Measurements from ENCODE around the gene HEG1. TPM values are rescaled to one million over a fixed set of nuclear protein-coding genes. Genes with fewer than 3 reads are reported as not detected.
"Not testable (repeated sequence)": the region's sequence is repeated elsewhere in the genome, so short reads cannot be mapped to it uniquely, and the experiment has no call there.

Gene HEG1
- total RNA-seq (42.1 TPM), polyA plus RNA-seq (32.9 TPM)

GRCh38 chr3:125055913-125056745 is at the start of gene HEG1:
HEG1 (minus strand) TSS chr3:125055997; CDS start chr3:125055890, 107 bp downstream.
- DNase-seq (ENCODE audit: extremely low spot score), result no peak
- Histone ChIP-seq H3K4me3 (ENCODE audit: low read depth, low read length) (peak within 1 kb of the TSS; percentile 92), H3K27ac (ENCODE audit: low read depth) (peak within 1 kb of the TSS; percentile 86), H3K4me1 (ENCODE audit: insufficient read depth) (peaks cover 4% of the 10 kb centered on the region), H3K36me3 (ENCODE audit: insufficient read depth) (no peaks in the 10 kb centered on the region)
- 2% methylated on average over 67 of the region's 67 CpGs for WGBS

- H3K4me1 ChIP-seq (ENCODE audit: insufficient read depth), result no peaks in the 10 kb centered on the region
- H3K4me3 ChIP-seq (ENCODE audit: low read depth, low read length), result no peak overlapping the region
- no peaks in the 10 kb centered on the region for H3K36me3 ChIP-seq (ENCODE audit: insufficient read depth)
- WGBS, result 69% methylated on average over 1 of the region's 1 CpG
- no peak overlapping the region for H3K27ac ChIP-seq (ENCODE audit: low read depth)
- no peak for DNase-seq (ENCODE audit: extremely low spot score)
Measured at GRCh38 chr3:125105116-125105515, 49.3 kb upstream of the HEG1 start.

DNA sequence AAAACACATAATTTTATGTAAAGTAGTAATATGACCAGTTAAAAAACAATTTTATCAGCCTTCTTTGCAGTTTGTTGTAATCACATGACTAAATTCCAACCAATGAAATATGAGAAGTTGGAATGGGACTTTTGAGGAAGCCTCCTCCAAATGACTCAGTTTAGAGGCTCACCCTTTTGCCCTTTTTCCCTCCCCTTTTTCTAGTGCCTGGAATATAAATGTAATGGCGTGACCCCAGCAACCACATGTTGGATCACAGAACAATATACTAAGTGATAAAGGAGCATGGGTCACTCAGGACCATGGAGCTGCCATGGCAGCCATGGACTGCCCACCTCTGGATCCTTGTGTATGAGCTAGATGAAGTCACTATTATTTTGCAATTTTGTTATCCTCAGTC is 48.8 kb upstream of the HEG1 start:
- H3K36me3 ChIP-seq (ENCODE audit: insufficient read depth), result no peaks in the 10 kb centered on the region
- H3K27ac ChIP-seq (ENCODE audit: low read depth), result no peak overlapping the region
- H3K4me3 ChIP-seq (ENCODE audit: low read depth, low read length), result no peak overlapping the region
- WGBS, result 98% methylated on average over 1 of the region's 1 CpG
- H3K4me1 ChIP-seq (ENCODE audit: insufficient read depth), result no peaks in the 10 kb centered on the region
- DNase-seq (ENCODE audit: extremely low spot score), result no peak

GRCh38 chr3:125103406-125103805 is 47.6 kb upstream of the HEG1 start:
- no peak overlapping the region for H3K27ac ChIP-seq (ENCODE audit: low read depth)
- WGBS, result 100% methylated on average over 1 of the region's 1 CpG
- no peaks in the 10 kb centered on the region for H3K36me3 ChIP-seq (ENCODE audit: insufficient read depth)
- H3K4me1 ChIP-seq (ENCODE audit: insufficient read depth), result no peaks in the 10 kb centered on the region
- no peak for DNase-seq (ENCODE audit: extremely low spot score)
- H3K4me3 ChIP-seq (ENCODE audit: low read depth, low read length), result no peak overlapping the region

- H3K4me1 ChIP-seq (ENCODE audit: insufficient read depth), result no peaks in the 10 kb centered on the region
- 72% methylated on average over 6 of the region's 6 CpGs for WGBS
- no peak for DNase-seq (ENCODE audit: extremely low spot score)
- no peaks in the 10 kb centered on the region for H3K36me3 ChIP-seq (ENCODE audit: insufficient read depth)
- no peak overlapping the region for H3K27ac ChIP-seq (ENCODE audit: low read depth)
- H3K4me3 ChIP-seq (ENCODE audit: low read depth, low read length), result no peak overlapping the region
Measured at GRCh38 chr3:125102470-125102869, 46.7 kb upstream of the HEG1 start.

- DNase-seq (ENCODE audit: extremely low spot score), result no peak
- 92% methylated on average over 4 of the region's 4 CpGs for WGBS
- Histone ChIP-seq H3K27ac (ENCODE audit: low read depth) (no peak overlapping the region), H3K36me3 (ENCODE audit: insufficient read depth) (no peaks in the 10 kb centered on the region), H3K4me1 (ENCODE audit: insufficient read depth) (no peaks in the 10 kb centered on the region), H3K4me3 (ENCODE audit: low read depth, low read length) (no peak overlapping the region)
Measured at GRCh38 chr3:125098611-125099291, 43.0 kb upstream of the HEG1 start.

GRCh38 chr3:125090649-125091048 is 34.9 kb upstream of the HEG1 start:
- Histone ChIP-seq H3K4me1 (ENCODE audit: insufficient read depth) (no peaks in the 10 kb centered on the region), H3K36me3 (ENCODE audit: insufficient read depth) (no peaks in the 10 kb centered on the region), H3K4me3 (ENCODE audit: low read depth, low read length) (no peak overlapping the region), H3K27ac (ENCODE audit: low read depth) (no peak overlapping the region)
- no peak for DNase-seq (ENCODE audit: extremely low spot score)

DNA sequence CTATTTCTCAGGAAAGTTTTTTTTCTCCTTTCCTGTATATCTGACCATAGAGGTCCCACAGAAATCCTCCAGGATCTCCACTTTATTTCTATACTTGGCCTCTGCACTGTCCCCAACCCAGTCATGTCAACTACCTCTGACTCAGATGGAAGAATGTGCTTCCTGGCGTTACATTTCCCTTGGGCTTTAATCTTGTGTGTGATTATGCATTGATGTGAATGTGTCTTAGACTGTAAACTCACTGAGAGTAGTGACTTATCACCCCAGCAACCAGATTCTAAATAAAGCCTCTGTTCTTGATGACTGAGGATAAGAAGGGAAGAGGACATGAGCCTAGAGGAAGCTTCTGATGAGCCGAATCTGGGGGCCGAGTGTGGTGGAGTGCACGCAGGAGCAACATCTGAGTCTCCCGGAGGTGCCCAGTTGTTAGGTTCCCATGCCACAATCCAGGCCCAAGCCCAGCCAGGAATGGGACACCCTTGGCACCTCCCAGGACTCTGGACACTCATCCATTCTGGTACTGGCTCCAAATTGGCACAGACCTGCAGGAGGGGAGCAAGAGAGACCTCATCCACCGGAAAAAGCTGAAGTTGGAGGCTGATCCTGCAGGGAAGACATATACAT is 32.1 kb upstream of the HEG1 start:
- H3K4me1 ChIP-seq (ENCODE audit: insufficient read depth), result no peaks in the 10 kb centered on the region
- DNase-seq (ENCODE audit: extremely low spot score), result no peak
- WGBS, result 68% methylated on average over 6 of the region's 6 CpGs
- no peak overlapping the region for H3K27ac ChIP-seq (ENCODE audit: low read depth)
- H3K4me3 ChIP-seq (ENCODE audit: low read depth, low read length), result no peak overlapping the region
- no peaks in the 10 kb centered on the region for H3K36me3 ChIP-seq (ENCODE audit: insufficient read depth)

GRCh38 chr3:125085166-125085565 is 29.4 kb upstream of the HEG1 start:
- Histone ChIP-seq H3K36me3 (ENCODE audit: insufficient read depth) (no peaks in the 10 kb centered on the region), H3K4me1 (ENCODE audit: insufficient read depth) (no peaks in the 10 kb centered on the region), H3K27ac (ENCODE audit: low read depth) (no peak overlapping the region), H3K4me3 (ENCODE audit: low read depth, low read length) (no peak overlapping the region)
- DNase-seq (ENCODE audit: extremely low spot score), result no peak

DNA sequence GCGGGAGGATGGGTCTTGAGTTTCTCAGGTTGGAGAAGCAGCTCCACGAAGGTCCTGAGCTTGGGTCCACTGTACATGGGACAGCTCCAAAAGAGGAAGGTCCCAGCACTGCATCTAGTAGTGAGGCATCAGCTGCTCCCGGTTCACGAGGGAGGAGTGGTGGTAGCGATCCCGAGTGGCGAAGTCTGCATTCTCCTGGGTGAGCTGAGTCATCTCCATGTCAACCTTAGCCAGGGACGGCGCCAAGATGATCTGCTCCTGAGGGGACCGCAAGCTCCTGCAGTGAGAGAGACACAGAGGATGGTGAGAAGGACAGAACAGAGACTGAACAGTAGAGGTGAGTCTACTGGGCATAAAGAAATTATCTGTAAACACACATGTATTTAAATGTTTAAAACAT is 28.0 kb upstream of the HEG1 start:
- 75% methylated on average over 10 of the region's 10 CpGs for WGBS
- no peak overlapping the region for H3K4me3 ChIP-seq (ENCODE audit: low read depth, low read length)
- no peak overlapping the region for H3K27ac ChIP-seq (ENCODE audit: low read depth)
- no peaks in the 10 kb centered on the region for H3K4me1 ChIP-seq (ENCODE audit: insufficient read depth)
- no peaks in the 10 kb centered on the region for H3K36me3 ChIP-seq (ENCODE audit: insufficient read depth)
- no peak for DNase-seq (ENCODE audit: extremely low spot score)

GRCh38 chr3:125082339-125082738 is 26.5 kb upstream of the HEG1 start:
- 75% methylated on average over 4 of the region's 4 CpGs for WGBS
- DNase-seq (ENCODE audit: extremely low spot score); H3K36me3 ChIP-seq (ENCODE audit: insufficient read depth); H3K4me1 ChIP-seq (ENCODE audit: insufficient read depth); H3K4me3 ChIP-seq (ENCODE audit: low read depth, low read length); H3K27ac ChIP-seq (ENCODE audit: low read depth): not testable (repeated sequence)

DNA sequence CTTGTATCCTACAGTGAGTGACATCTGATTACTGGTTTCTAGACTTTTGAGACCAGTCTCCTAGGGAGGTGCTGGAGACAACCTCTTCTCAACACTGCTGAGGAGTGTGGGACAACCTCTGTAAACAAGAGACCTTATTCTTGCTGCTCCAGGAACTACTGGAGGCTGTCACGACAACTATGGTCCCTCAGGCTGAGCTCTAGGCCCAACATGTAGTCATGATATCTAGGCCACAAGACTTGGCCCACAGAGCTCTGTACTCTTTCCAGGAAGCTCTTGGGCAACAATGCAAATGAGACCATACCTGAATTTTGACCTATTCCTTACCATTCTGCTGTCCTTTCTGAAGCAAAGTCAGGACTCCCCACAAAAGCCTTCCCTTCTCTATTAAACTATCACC is 24.3 kb upstream of the HEG1 start:
- no peak overlapping the region for H3K27ac ChIP-seq (ENCODE audit: low read depth)
- H3K4me1 ChIP-seq (ENCODE audit: insufficient read depth), result no peaks in the 10 kb centered on the region
- H3K4me3 ChIP-seq (ENCODE audit: low read depth, low read length), result no peak overlapping the region
- 95% methylated on average over 1 of the region's 1 CpG for WGBS
- no peaks in the 10 kb centered on the region for H3K36me3 ChIP-seq (ENCODE audit: insufficient read depth)
- no peak for DNase-seq (ENCODE audit: extremely low spot score)

DNA sequence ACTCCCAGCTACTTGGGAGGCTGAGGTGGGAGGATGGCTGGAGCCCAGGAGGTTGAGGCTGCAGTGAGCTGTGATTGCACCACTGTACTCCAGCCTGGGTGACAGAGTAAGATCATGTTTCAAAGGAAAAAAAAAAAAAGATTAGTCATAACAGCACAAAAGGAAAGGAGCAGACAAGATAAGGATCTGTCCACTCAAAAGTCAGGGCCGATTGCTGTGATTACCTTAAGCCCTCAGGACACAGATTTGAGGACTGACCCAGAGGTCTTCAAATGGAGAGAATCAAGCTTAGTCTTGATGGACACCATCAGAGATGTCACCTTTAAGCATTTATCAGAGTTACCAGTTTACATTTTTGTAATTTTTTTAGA is 23.9 kb upstream of the HEG1 start:
- DNase-seq (ENCODE audit: extremely low spot score), result no peak
- H3K27ac ChIP-seq (ENCODE audit: low read depth), result no peak overlapping the region
- WGBS, result 66% methylated on average over 1 of the region's 1 CpG
- no peak overlapping the region for H3K4me3 ChIP-seq (ENCODE audit: low read depth, low read length)
- no peaks in the 10 kb centered on the region for H3K4me1 ChIP-seq (ENCODE audit: insufficient read depth)
- no peaks in the 10 kb centered on the region for H3K36me3 ChIP-seq (ENCODE audit: insufficient read depth)
